GM12872 (cell line): ENCODE measurements around the gene SLC16A6.
A peak's percentile ranks its signal among the peaks of the same experiment; 100 is the strongest.

Experiments used
- CTCF ChIP-seq: IDR thresholded peaks from 3 replicates; pipeline ENCODE4 v1.5.1; 2011; ENCODE audit warnings: low read depth, mild to moderate bottlenecking, low read length, moderate library complexity; ENCODE audit not compliant: insufficient read depth

The SLC16A6 gene

GRCh38 chr17:68290955-68291835 lies at the start of gene SLC16A6, which contains the start of gene ARSG:
TSS of gene SLC16A6 (minus strand) at chr17:68291127. CDS start at chr17:68278320, 12,807 bp downstream.
TSS of gene ARSG (plus strand) at chr17:68291495. CDS start at chr17:68307494, 15,999 bp downstream.
- no peak for TF ChIP-seq CTCF

- TF ChIP-seq CTCF, result no peak
Measured at GRCh38 chr17:68334393-68334792, 43.5 kb upstream of the SLC16A6 start.

GRCh38 chr17:68329331-68329730 lies 38.4 kb upstream of the SLC16A6 start:
- no peak for TF ChIP-seq CTCF

GRCh38 chr17:68328676-68329075 lies 37.7 kb upstream of the SLC16A6 start:
- no peak for TF ChIP-seq CTCF

- peak; percentile 26; the same call in 1 of the 3 replicates for TF ChIP-seq CTCF
Measured at GRCh38 chr17:68327823-68328557, 37.1 kb upstream of the SLC16A6 start.

GRCh38 chr17:68326681-68327080 lies 35.8 kb upstream of the SLC16A6 start:
- no peak for TF ChIP-seq CTCF

GRCh38 chr17:68325961-68326360 lies 35.0 kb upstream of the SLC16A6 start:
- TF ChIP-seq CTCF, result no peak
